K562 (cell line): ENCODE results near the gene TMED6. TPM values are rescaled to one million over a fixed set of nuclear protein-coding genes. Genes with fewer than 3 reads are reported as not detected.

ENCODE experiments used
- ATAC-seq: fragments of 200-7000 bp; cut with Tn5 transposase; 3 replicates; pipeline ENCODE4 v1.9.1; 2020; ENCODE audit warnings: moderate library complexity
- BruUV-seq: library from RNA; stranded (reverse); fragments of 400-500 nt; replicated peaks from 2 replicates; lab custom pipeline; 2021; lab: Mats Ljungman, UMichigan
- CTCF ChIA-PET: fragments of 300-600 bp; formaldehyde crosslinking; extraction: SDS; loops from one replicate; lab custom pipeline; 2021; ENCODE audit warnings: low intra/inter-chr PET ratio; lab: Yijun Ruan, JAX
- POLR2A ChIA-PET: fragments of 300-600, 350-650 bp; sonication (Branson Sonifier 250); formaldehyde crosslinking; extraction: SDS; loops from one replicate; lab custom pipeline; 2021; ENCODE audit warnings: antibody characterized with exemption, inconsistent platforms; lab: Yijun Ruan, JAX
- DNase-seq, 4 experiments: peaks; one replicate each; pipeline versions ENCODE4 v3.0.0 to v3.0.0-alpha.2; 2011 to 2018; ENCODE audit warnings: low spot score in 3 of 4, mixed read lengths in 3 of 4; ENCODE audit errors: extremely low read depth in 1 of 4
- FAIRE-seq: peaks from 2 replicates; lab custom pipeline; 2011; peaks lifted over from hg19 to GRCh38; lab: Jason Lieb, UNC
- H2AFZ ChIP-seq: 2 replicates; pipeline ENCODE4 v1.6.0; 2011; ENCODE audit warnings: low read depth, low read length, control low read depth, inconsistent platforms
- H3K27ac ChIP-seq: fragments of 200-600 bp; 3 replicates; pipeline ENCODE4 v1.8.0; 2011; ENCODE audit warnings: low read depth, mild to moderate bottlenecking, control low read depth, inconsistent platforms, low read length, moderate library complexity, mixed read lengths; ENCODE audit errors: extremely low read depth
- H3K27me3 ChIP-seq, 2 experiments: fragments of 300-600 bp in 1 of 2; 2 replicates in 1 of 2; 3 replicates in 1 of 2; pipeline versions ENCODE4 v1.6.0 to v1.8.0; 2011; ENCODE audit warnings: inconsistent platforms in 2 of 2, low read length in 2 of 2, mild to moderate bottlenecking in 1 of 2, mixed read lengths in 1 of 2, moderate library complexity in 1 of 2; ENCODE audit not compliant: control insufficient read depth in 2 of 2, insufficient read depth in 2 of 2
- H3K36me3 ChIP-seq: fragments of 300-600 bp; 3 replicates; pipeline ENCODE4 v1.8.0; 2011; ENCODE audit warnings: mild to moderate bottlenecking, low read length, inconsistent platforms; ENCODE audit not compliant: control insufficient read depth, insufficient read depth
- H3K4me1 ChIP-seq, 2 experiments: fragments of 200-600 bp in 1 of 2; replicated peaks in 1 of 2; 2 replicates in 1 of 2; 3 replicates in 1 of 2; pipeline versions ENCODE4 v1.5.1 to v1.8.0; 2011; ENCODE audit warnings: inconsistent platforms in 2 of 2, low read length in 2 of 2, mild to moderate bottlenecking in 1 of 2, mixed read lengths in 1 of 2, moderate library complexity in 1 of 2; ENCODE audit not compliant: control insufficient read depth in 2 of 2, insufficient read depth in 2 of 2
- H3K4me2 ChIP-seq: 2 replicates; pipeline ENCODE4 v1.6.1; 2011; ENCODE audit warnings: low read length, control low read depth, inconsistent platforms, mixed read lengths; ENCODE audit not compliant: insufficient read depth
- H3K4me3 ChIP-seq: fragments of 200-600 bp; sonication (generic), shearing (Covaris generic); 2 replicates; pipeline ENCODE4 v1.5.1; 2016; ENCODE audit warnings: control low read depth, inconsistent platforms
- H3K79me2 ChIP-seq: fragments of 200-600 bp; 3 replicates; pipeline ENCODE4 v1.8.0; 2011; ENCODE audit warnings: low read length, inconsistent platforms; ENCODE audit not compliant: control insufficient read depth, insufficient read depth
- H3K9ac ChIP-seq, 2 experiments: 2 replicates each; pipeline versions ENCODE4 v1.6.0 to v1.6.1; 2011; ENCODE audit warnings: low read depth in 2 of 2, low read length in 2 of 2, control low read depth in 1 of 2, inconsistent platforms in 1 of 2, mild to moderate bottlenecking in 1 of 2, mixed read lengths in 1 of 2; ENCODE audit not compliant: insufficient read depth in 1 of 2
- H3K9me1 ChIP-seq: one replicate; pipeline ENCODE4 v1.6.0; 2011; ENCODE audit warnings: inconsistent platforms, mild to moderate bottlenecking, low read length, moderate library complexity; ENCODE audit not compliant: control insufficient read depth, insufficient read depth
- H3K9me3 ChIP-seq: replicated peaks from 2 replicates; pipeline ENCODE4 v1.5.1; 2011; ENCODE audit warnings: low read depth, low read length, inconsistent platforms; ENCODE audit not compliant: control insufficient read depth, insufficient read depth
- H4K20me1 ChIP-seq: replicated peaks from 2 replicates; pipeline ENCODE4 v1.6.1; 2011; ENCODE audit warnings: low read length, inconsistent platforms, mixed read lengths; ENCODE audit not compliant: control insufficient read depth, insufficient read depth
- ELF2 ChIP-seq: fragments of 250-450 bp; sonication (Bioruptor Pico); IDR thresholded peaks from 2 replicates; pipeline ENCODE4 v1.5.0; 2021; ENCODE audit warnings: mild to moderate bottlenecking
- JUNB ChIP-seq: fragments of 450-650 bp; formaldehyde crosslinking; conservative IDR thresholded peaks from 2 replicates; pipeline ENCODE4 v1.4.0; 2020; ENCODE audit warnings: mild to moderate bottlenecking
- KAT8 ChIP-seq: fragments of 450-650 bp; IDR thresholded peaks from 2 replicates; pipeline ENCODE4 v1.6.1; 2016; ENCODE audit warnings: low read depth, mild to moderate bottlenecking
- KLF16 ChIP-seq: IDR thresholded peaks from 2 replicates; pipeline ENCODE4 v1.6.1; 2016; ENCODE audit warnings: antibody characterized with exemption
- NFXL1 ChIP-seq: fragments of 450-650 bp; formaldehyde crosslinking; IDR thresholded peaks from 2 replicates; pipeline ENCODE4 v1.4.0; 2021; ENCODE audit warnings: mild to moderate bottlenecking
- PPARD ChIP-seq: fragments of 250-450 bp; sonication (Bioruptor Pico); IDR thresholded peaks from 2 replicates; pipeline ENCODE4 v1.8.0; 2022; ENCODE audit warnings: inconsistent platforms, mild to moderate bottlenecking, moderate library complexity
- RBFOX2 ChIP-seq: fragments of 200-400 bp; formaldehyde crosslinking; IDR thresholded peaks from 2 replicates; pipeline ENCODE4 v1.6.1; 2017; ENCODE audit warnings: low read depth, mild to moderate bottlenecking, low read length, moderate library complexity
- RBM22 ChIP-seq: fragments of 200-400 bp; formaldehyde crosslinking; IDR thresholded peaks from 2 replicates; pipeline ENCODE4 v1.6.1; 2018; ENCODE audit warnings: low read length, low read depth; ENCODE audit not compliant: poor library complexity, severe bottlenecking
- SMAD1 ChIP-seq: fragments of 150-350 bp; IDR thresholded peaks from 2 replicates; pipeline ENCODE4 v1.6.1; 2014; ENCODE audit warnings: low read length, low read depth; ENCODE audit not compliant: partially characterized antibody
- THRAP3 ChIP-seq: fragments of 450-650 bp; IDR thresholded peaks from 2 replicates; pipeline ENCODE4 v1.6.1; 2016; ENCODE audit warnings: mild to moderate bottlenecking, inconsistent platforms, borderline replicate concordance
- WGBS: fragments of 100-300 bp; shearing (Covaris generic); methylation state at CpG from one replicate; pipeline ENCODE4 v1.1.6; 2016; ENCODE audit warnings: low coverage, mixed read lengths; ENCODE audit not compliant: insufficient coverage; ENCODE audit errors: missing lambda C conversion rate; 5-methylcytosine and 5-hydroxymethylcytosine counted together
- in situ Hi-C: fragments of 300-500 bp; cut with MboI; formaldehyde crosslinking; loops from 4 replicates; pipeline ENCODE4 v1.15.0; 2018; ENCODE audit warnings: inconsistent platforms, mixed read lengths
- intact Hi-C: fragments of 100-400 bp; cut with micrococcal nuclease; formaldehyde crosslinking; loops from 2 replicates; pipeline ENCODE4 v1.14.2; 2022
- polyA plus RNA-seq, 8 experiments: library from polyadenylated mRNA; depleted of rRNA in 4 of 8; stranded (reverse) in 5 of 8; unstranded in 3 of 8; fragments of >200 nt; fragmentation: Nextera tagmentation in 2 of 8; fragmentation: Illumina TruSeq in 1 of 8; extraction: Ambion mirVana in 2 of 8; extraction: Trizol in 1 of 8; gene quantifications; 2 replicates each; pipeline versions ENCODE4 v1.2.1 to v1.2.3, GENCODE V29; 2011 to 2014; ENCODE audit warnings: inconsistent platforms in 1 of 8, missing spikeins in 1 of 8
- total RNA-seq, 7 experiments: library from RNA; depleted of rRNA in 6 of 7; stranded (reverse); fragments of >200 nt in 6 of 7; fragmentation: Illumina TruSeq in 2 of 7; extraction: Trizol in 2 of 7; gene quantifications; 2 replicates each; pipeline versions ENCODE4 v1.2.1 to v1.2.3, GENCODE V29; 2011 to 2021; ENCODE audit warnings: low replicate concordance in 1 of 7
- TF ChIP-seq, protein P1 (sequence below), 2 experiments: fragments of 200-800 bp in 1 of 2; sonication (Bioruptor generic) in 1 of 2; sonication (generic) in 1 of 2; formaldehyde crosslinking in 1 of 2; IDR thresholded peaks in 1 of 2; conservative IDR thresholded peaks in 1 of 2; 2 replicates each; pipeline versions ENCODE4 v1.5.0 to v1.6.1; 2016 to 2020; ENCODE audit warnings: missing compliant biosample characterization in 1 of 2, missing genetic modification characterization in 1 of 2, missing genetic modification reagents in 1 of 2
- TF ChIP-seq, protein P2 (sequence below): fragments of 450-650 bp; IDR thresholded peaks from 2 replicates; pipeline ENCODE4 v1.7.0; 2016; ENCODE audit warnings: borderline replicate concordance

TMED6 gene
- total and polyA plus RNA-seq, 9 of the 15 experiments (the other 6 are each of a cell fraction or from before 2014, with no cell fraction given) = 0.14 to 0.45 (median 0.25) TPM; not detected in 2

DNA sequence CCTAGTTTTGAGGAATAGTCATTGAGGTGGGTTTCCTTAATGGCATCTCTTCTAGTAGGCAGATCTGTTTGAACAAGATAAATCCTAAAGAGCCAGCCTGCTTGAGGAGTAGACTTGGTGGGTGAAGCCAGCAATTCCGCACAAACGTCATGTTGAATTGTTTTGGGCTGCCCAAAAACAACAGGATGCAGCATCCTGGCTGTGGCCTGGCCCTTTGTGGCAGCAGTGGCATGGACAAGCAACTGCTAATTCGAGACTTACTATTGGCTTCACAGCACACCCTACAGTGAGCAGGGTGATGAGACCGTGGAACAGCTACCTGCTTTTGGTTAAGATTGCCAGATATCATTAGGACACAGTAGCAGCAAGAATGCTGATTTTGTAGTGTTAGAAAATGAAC is 49.7 kb downstream of the TMED6 start (continued):
- no peak for TF ChIP-seq RBM22
- no peak for TF ChIP-seq KAT8

DNA sequence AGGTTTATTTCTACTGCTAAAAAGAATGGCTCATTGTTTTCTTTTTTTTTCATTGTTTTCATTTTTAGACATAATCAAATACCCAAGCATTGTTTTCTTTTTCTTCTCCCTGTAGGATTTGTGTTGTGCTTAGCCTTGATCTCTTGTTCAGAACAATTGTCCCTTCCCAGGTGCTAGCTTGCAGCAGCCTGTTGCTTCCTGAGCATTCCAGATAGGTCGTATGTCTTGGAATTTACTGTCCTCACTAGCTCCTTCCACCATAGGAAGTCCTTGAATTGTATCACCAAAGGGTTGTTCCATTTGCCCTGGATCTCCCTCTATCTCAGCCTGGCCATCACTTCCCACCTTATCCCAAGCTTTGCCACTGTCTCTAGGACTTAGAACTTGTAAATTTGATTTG is 50.4 kb downstream of the TMED6 start:
- H3K4me1 ChIP-seq = no peaks in the 10 kb centered on the region
- no peak for FAIRE-seq
- TF ChIP-seq RBFOX2 (no peak), SMAD1 (no peak), ELF2 (CRISPR knock-in tag) (no peak), KLF16 (no peak), NFXL1 (no peak), JUNB (CRISPR knock-in tag) (no peak), THRAP3 (no peak), PPARD (no peak)
- TF ChIP-seq, protein P1, sequence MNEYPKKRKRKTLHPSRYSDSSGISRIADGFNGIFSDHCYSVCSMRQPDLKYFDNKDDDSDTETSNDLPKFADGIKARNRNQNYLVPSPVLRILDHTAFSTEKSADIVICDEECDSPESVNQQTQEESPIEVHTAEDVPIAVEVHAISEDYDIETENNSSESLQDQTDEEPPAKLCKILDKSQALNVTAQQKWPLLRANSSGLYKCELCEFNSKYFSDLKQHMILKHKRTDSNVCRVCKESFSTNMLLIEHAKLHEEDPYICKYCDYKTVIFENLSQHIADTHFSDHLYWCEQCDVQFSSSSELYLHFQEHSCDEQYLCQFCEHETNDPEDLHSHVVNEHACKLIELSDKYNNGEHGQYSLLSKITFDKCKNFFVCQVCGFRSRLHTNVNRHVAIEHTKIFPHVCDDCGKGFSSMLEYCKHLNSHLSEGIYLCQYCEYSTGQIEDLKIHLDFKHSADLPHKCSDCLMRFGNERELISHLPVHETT (CRISPR knock-in tag; conservative IDR thresholded peaks at IDR 0.05 in 1 of 2, IDR thresholded peaks at IDR 0.05 in 1 of 2) = no peak
- TF ChIP-seq, protein P2, sequence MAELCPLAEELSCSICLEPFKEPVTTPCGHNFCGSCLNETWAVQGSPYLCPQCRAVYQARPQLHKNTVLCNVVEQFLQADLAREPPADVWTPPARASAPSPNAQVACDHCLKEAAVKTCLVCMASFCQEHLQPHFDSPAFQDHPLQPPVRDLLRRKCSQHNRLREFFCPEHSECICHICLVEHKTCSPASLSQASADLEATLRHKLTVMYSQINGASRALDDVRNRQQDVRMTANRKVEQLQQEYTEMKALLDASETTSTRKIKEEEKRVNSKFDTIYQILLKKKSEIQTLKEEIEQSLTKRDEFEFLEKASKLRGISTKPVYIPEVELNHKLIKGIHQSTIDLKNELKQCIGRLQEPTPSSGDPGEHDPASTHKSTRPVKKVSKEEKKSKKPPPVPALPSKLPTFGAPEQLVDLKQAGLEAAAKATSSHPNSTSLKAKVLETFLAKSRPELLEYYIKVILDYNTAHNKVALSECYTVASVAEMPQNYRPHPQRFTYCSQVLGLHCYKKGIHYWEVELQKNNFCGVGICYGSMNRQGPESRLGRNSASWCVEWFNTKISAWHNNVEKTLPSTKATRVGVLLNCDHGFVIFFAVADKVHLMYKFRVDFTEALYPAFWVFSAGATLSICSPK = no peak
- TF ChIP-seq, all 486 proteins: peak for 0
- Histone ChIP-seq H2AFZ (no peak overlapping the region), H3K9ac (no peak overlapping the region), H3K36me3 (no peaks in the 10 kb centered on the region; the same call in 2 of the 3 replicates), H3K9me3 (no peaks in the 10 kb centered on the region), H3K79me2 (no peaks in the 10 kb centered on the region), H3K4me2 (no peak overlapping the region), H3K27ac (no peak overlapping the region), H3K27me3 (no peaks in the 10 kb centered on the region), H4K20me1 (no peaks in the 10 kb centered on the region), H3K9me1 (no peaks in the 10 kb centered on the region), H3K4me3 (no peak overlapping the region)
- DNase-seq (no peak), ATAC-seq (no peak)
- ChIA-PET CTCF (no interaction called here), POLR2A (interaction anchor here (0.7 kb wide), 1 partner anchor 16 kb away, joined by 7 read pairs; no protein-coding TSS in a partner anchor)
- intact Hi-C loops (loop anchor here (10.0 kb wide), 1 partner anchor 456 kb away; the partner anchor contains the start of gene TANGO6), in situ Hi-C loops (no loop called here)
- BruUV-seq = no TSS peak
- WGBS = 47% methylated on average over 1 of the region's 1 CpG
